Measurements from ENCODE around the gene LRRC61. TPM values are rescaled to one million over a fixed set of nuclear protein-coding genes. Genes with fewer than 3 reads are reported as not detected.
A peak's percentile ranks its signal among the peaks of the same experiment; 100 is the strongest.
"Not testable (repeated sequence)": the region's sequence is repeated elsewhere in the genome, so short reads cannot be mapped to it uniquely, and the experiment has no call there.

Gene LRRC61
- total RNA-seq, 2 donors from 2014 or later, result 11.4 to 15.1 TPM

- peak overlapping the region; percentile 68 for H3K27ac ChIP-seq
Measured at GRCh38 chr7:150383710-150384397, 60.7 kb downstream of the LRRC61 start.

GRCh38 chr7:150384406-150385301, 61.5 kb downstream of the LRRC61 start:
- no peak for DNase-seq
- H3K27ac ChIP-seq, result peak overlapping the region; percentile 68
- intact Hi-C loops (cut with DNase I), result no loop called here

More at GRCh38 chr7:150383710-150384397, 60.7 kb downstream of the LRRC61 start:
- Histone ChIP-seq H3K36me3 (no peaks in the 10 kb centered on the region), H3K4me3 (no peak overlapping the region), H3K9ac (ENCODE audit: low read depth in 2 of 2, low read length in 2 of 2) (peak overlapping the region; percentile 50 to 82), H3K9me3 (no peaks in the 10 kb centered on the region), H3K27me3 (no peaks in the 10 kb centered on the region), H3K4me1 (peaks cover 19% of the 10 kb centered on the region)
- DNase-seq, result peak; percentile 90
- TF ChIP-seq, protein P1, sequence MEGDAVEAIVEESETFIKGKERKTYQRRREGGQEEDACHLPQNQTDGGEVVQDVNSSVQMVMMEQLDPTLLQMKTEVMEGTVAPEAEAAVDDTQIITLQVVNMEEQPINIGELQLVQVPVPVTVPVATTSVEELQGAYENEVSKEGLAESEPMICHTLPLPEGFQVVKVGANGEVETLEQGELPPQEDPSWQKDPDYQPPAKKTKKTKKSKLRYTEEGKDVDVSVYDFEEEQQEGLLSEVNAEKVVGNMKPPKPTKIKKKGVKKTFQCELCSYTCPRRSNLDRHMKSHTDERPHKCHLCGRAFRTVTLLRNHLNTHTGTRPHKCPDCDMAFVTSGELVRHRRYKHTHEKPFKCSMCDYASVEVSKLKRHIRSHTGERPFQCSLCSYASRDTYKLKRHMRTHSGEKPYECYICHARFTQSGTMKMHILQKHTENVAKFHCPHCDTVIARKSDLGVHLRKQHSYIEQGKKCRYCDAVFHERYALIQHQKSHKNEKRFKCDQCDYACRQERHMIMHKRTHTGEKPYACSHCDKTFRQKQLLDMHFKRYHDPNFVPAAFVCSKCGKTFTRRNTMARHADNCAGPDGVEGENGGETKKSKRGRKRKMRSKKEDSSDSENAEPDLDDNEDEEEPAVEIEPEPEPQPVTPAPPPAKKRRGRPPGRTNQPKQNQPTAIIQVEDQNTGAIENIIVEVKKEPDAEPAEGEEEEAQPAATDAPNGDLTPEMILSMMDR (IDR thresholded peaks at IDR 0.05), result no peak
- intact Hi-C loops (cut with DNase I), result no loop called here

GRCh38 chr7:150385302-150385723, 62.2 kb downstream of the LRRC61 start:
- no peak for DNase-seq
- Histone ChIP-seq H3K4me3 (no peak overlapping the region), H3K27ac (no peak overlapping the region), H3K4me1 (peaks cover 14% of the 10 kb centered on the region), H3K27me3 (no peaks in the 10 kb centered on the region), H3K9ac (ENCODE audit: low read depth in 2 of 2, low read length in 2 of 2) (peak overlapping the region in 1 of 2 donors; percentile 40), H3K9me3 (no peaks in the 10 kb centered on the region), H3K36me3 (no peaks in the 10 kb centered on the region)
- intact Hi-C loops (cut with DNase I), result no loop called here
- TF ChIP-seq, protein P1 (IDR thresholded peaks at IDR 0.05), result no peak

More at GRCh38 chr7:150384406-150385301, 61.5 kb downstream of the LRRC61 start:
- no peak overlapping the region for H3K4me3 ChIP-seq
- no peaks in the 10 kb centered on the region for H3K9me3 ChIP-seq
- peak overlapping the region; percentile 50 to 82 for H3K9ac ChIP-seq (ENCODE audit: low read depth in 2 of 2, low read length in 2 of 2)
- H3K27me3 ChIP-seq, result no peaks in the 10 kb centered on the region
- H3K4me1 ChIP-seq, result peaks cover 19% of the 10 kb centered on the region
- TF ChIP-seq, protein P1 (IDR thresholded peaks at IDR 0.05), result no peak
- H3K36me3 ChIP-seq, result no peaks in the 10 kb centered on the region

DNA sequence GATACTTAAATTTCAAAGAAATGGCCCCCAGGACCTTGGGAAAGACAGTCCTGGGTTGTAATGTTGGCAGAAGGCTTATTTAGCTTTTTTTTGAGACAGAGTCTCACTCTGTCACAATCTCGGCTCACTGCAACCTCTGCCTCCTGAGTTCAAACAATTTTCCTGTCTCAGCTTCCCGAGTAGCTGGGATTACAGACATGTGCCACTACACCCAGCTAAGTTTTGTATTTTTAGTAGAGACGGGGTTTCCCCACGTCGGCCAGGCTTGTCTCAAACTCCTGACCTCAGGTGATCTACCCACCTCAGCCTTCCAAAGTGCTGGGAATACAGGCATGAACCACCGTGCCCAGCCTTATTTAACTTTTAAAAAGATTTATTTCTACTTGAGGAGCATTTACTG, 62.7 kb downstream of the LRRC61 start:
- intact Hi-C loops (cut with DNase I); H3K4me3 ChIP-seq; H3K36me3 ChIP-seq; H3K27ac ChIP-seq; DNase-seq; H3K27me3 ChIP-seq; H3K9me3 ChIP-seq: not testable (repeated sequence)
- Histone ChIP-seq H3K9ac (ENCODE audit: low read depth in 2 of 2, low read length in 2 of 2) (peak overlapping the region in 1 of 2 donors; percentile 40), H3K4me1 (peaks cover 12% of the 10 kb centered on the region)

Other genes with a start within 250 kb of the LRRC61 start
- 10 to 100 TPM; 17.6 to 29.6 TPM for gene ACTR3C, start 190 bp downstream of the LRRC61 start, total RNA-seq
- gene RARRES2, start 18.3 kb downstream of the LRRC61 start, total RNA-seq, result 100 to 1,000 TPM in 1 of 2 donors, 10 to 100 TPM in 1; 86.7 to 122 TPM
- 100 to 1,000 TPM; 189 to 304 TPM for gene REPIN1, start 45.5 kb downstream of the LRRC61 start, total RNA-seq
- gene ZNF775, start 56.0 kb downstream of the LRRC61 start, total RNA-seq, result 10 to 100 TPM; 11.0 to 11.3 TPM
- 1 to 10 TPM; 3.4 to 4.5 TPM for gene GIMAP8, start 127.3 kb downstream of the LRRC61 start, total RNA-seq
- 1 to 10 TPM; 4.8 to 5.6 TPM for gene GIMAP7, start 191.5 kb downstream of the LRRC61 start, total RNA-seq
- gene GIMAP4, start 244.0 kb downstream of the LRRC61 start, total RNA-seq, result 10 to 100 TPM in 1 of 2 donors, 1 to 10 TPM in 1; 6.6 to 12.7 TPM

Data from colonic mucosa (tissue), 4 donors.